Ovary (tissue), 9 donors: ENCODE data around the gene CUBN. TPM values are rescaled to one million over a fixed set of nuclear protein-coding genes. Genes with fewer than 3 reads are reported as not detected.

Experiments
- DNase-seq, 5 donors: peaks; one replicate each; pipeline ENCODE4 v3.0.0-alpha.2; 2019 to 2020
- H3K27ac ChIP-seq, 2 donors: fragments of 200-600 bp; one replicate each; pipeline versions ENCODE4 v1.5.1 to v1.8.0; 2019 to 2022
- H3K27me3 ChIP-seq: fragments of 200-600 bp; one replicate; pipeline ENCODE4 v1.8.0; 2022
- H3K36me3 ChIP-seq: fragments of 200-600 bp; sonication (generic); one replicate; pipeline ENCODE4 v1.5.1; 2019
- H3K4me1 ChIP-seq: one replicate; pipeline ENCODE4 v1.8.1; 2013; ENCODE audit warnings: mild to moderate bottlenecking, moderate library complexity; ENCODE audit not compliant: insufficient read depth
- H3K4me3 ChIP-seq: fragments of 200-600 bp; sonication (generic); one replicate; pipeline ENCODE4 v1.5.1; 2017
- H3K9me3 ChIP-seq, 2 donors: fragments of 200-600 bp in 1 of 2; sonication (generic) in 1 of 2; one replicate each; pipeline versions ENCODE4 v1.5.1 to v1.8.1; 2013 to 2019; ENCODE audit warnings: mild to moderate bottlenecking in 1 of 2, moderate library complexity in 1 of 2
- EP300 ChIP-seq: sonication (generic); formaldehyde crosslinking; IDR thresholded peaks from one replicate; pipeline ENCODE4 v1.6.1; 2017; ENCODE audit warnings: antibody characterized with exemption
- POLR2A ChIP-seq: fragments of 450-650 bp; IDR thresholded peaks from one replicate; pipeline ENCODE4 v1.6.1; 2017; ENCODE audit warnings: antibody characterized with exemption, mild to moderate bottlenecking, moderate library complexity
- WGBS, 3 donors: extraction: QIAGEN DNeasy Blood & Tissue Kit in 1 of 3; methylation state at CpG; one replicate each; pipeline versions ENCODE4 v1.1.5 to v1.1.7; 2013 to 2017; 5-methylcytosine and 5-hydroxymethylcytosine counted together
- intact Hi-C, 4 donors: fragments of 100-400 bp; cut with DNase I; formaldehyde crosslinking; loops; one replicate each; pipeline versions ENCODE4 v1.11.0 to v1.15.1; 2022 to 2023
- polyA plus RNA-seq, 2 donors: library from polyadenylated mRNA; stranded (reverse); fragments of 200-250 nt in 1 of 2; fragments of 350-450 nt in 1 of 2; fragmentation: Illumina TruSeq in 1 of 2; extraction: RNeasy Lipid Tissue Mini Kit (QIAGEN cat#74804) in 1 of 2; gene quantifications; one replicate each; pipeline ENCODE4 v1.2.3, GENCODE V29; 2013 to 2014
- total RNA-seq, 7 donors: library from RNA; depleted of rRNA in 2 of 7; stranded (reverse); fragments of >200 nt in 2 of 7; fragmentation: NEBNext Ultra II Directional in 3 of 7; extraction: Animal tissue kit (Norgen Biotek cat#: 25700) in 3 of 7; gene quantifications; one replicate each; pipeline versions ENCODE4 v1.1.0 to v1.2.4, GENCODE V29; 2016 to 2023
- TF ChIP-seq, protein P1 (sequence below), 3 donors: fragments of 450-650 bp in 2 of 3; fragments of 200-600 bp in 1 of 3; IDR thresholded peaks; one replicate each; pipeline versions ENCODE4 v1.5.1 to v1.8.0; 2016 to 2022; ENCODE audit warnings: antibody characterized with exemption in 3 of 3, mild to moderate bottlenecking in 1 of 3
- donor health status: DM: no; HTN: no; CAD: no; lungs with moderate emphysema.
- donor health status: DM: no; HTN: no; CAD: no.
- donor health status: Bipolar disorder and iron deficiency.
- donor health status: DM: yes; HTN: yes; CAD: no.
- donor health status: DM: no; HTN: no; CAD: no.
- donor health status: DM: yes; HTN: yes; CAD: no.

Gene CUBN
- total and polyA plus RNA-seq, 9 donors, result 1.9 to 5.8 (median 4.0) TPM

DNA sequence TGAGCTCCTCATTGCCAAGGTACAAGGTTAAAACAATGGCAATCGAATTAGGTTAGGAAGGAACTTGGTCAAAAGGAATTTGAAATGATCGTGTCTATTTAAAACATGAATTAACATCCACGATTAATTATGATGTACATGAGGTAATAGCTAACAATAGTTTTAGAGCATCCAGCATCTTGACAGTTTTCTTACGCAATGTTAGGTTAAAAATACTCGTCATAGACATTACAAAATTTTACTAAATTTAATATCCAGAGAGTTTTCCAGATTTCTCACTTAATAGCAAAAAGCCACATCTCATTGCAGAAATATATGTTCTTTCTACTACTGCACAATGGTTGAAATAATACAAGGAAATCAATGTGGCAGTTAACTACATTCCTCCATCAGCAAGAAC lies 22.6 kb downstream of the CUBN start:
- Histone ChIP-seq H3K4me3 (no peak overlapping the region), H3K9me3 (no peaks in the 10 kb centered on the region), H3K27ac (no peak overlapping the region), H3K27me3 (no peaks in the 10 kb centered on the region), H3K36me3 (no peaks in the 10 kb centered on the region), H3K4me1 (peaks cover 3% of the 10 kb centered on the region)
- 88 to 94% (median 91%) methylated on average over 5 of the region's 5 CpGs for WGBS, 3 donors
- no peak for DNase-seq
- intact Hi-C loops, result no loop called here
- no peak for TF ChIP-seq POLR2A
- no peak for TF ChIP-seq EP300
- TF ChIP-seq, protein P1, sequence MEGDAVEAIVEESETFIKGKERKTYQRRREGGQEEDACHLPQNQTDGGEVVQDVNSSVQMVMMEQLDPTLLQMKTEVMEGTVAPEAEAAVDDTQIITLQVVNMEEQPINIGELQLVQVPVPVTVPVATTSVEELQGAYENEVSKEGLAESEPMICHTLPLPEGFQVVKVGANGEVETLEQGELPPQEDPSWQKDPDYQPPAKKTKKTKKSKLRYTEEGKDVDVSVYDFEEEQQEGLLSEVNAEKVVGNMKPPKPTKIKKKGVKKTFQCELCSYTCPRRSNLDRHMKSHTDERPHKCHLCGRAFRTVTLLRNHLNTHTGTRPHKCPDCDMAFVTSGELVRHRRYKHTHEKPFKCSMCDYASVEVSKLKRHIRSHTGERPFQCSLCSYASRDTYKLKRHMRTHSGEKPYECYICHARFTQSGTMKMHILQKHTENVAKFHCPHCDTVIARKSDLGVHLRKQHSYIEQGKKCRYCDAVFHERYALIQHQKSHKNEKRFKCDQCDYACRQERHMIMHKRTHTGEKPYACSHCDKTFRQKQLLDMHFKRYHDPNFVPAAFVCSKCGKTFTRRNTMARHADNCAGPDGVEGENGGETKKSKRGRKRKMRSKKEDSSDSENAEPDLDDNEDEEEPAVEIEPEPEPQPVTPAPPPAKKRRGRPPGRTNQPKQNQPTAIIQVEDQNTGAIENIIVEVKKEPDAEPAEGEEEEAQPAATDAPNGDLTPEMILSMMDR (IDR thresholded peaks at IDR 0.05), result no peak

DNA sequence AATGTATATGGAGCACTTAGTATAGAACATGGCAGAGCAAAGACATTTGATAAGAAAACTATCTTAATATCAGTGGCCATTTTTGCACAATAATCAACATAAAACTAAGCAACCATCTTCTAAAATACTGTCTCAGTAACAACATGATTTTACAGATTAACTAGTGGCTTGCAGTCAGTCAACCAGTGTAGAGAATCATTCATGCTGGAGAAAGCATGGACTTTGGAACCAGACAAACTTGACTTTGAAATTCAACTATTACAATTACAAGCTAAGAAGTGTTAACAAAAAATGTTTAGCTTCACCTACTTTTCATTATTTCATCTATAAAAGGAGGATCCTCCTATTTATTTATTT lies 27.7 kb downstream of the CUBN start:
- Histone ChIP-seq H3K4me3 (no peak overlapping the region), H3K27ac (no peak overlapping the region), H3K9me3 (no peaks in the 10 kb centered on the region), H3K4me1 (no peaks in the 10 kb centered on the region), H3K27me3 (no peaks in the 10 kb centered on the region), H3K36me3 (no peaks in the 10 kb centered on the region)
- intact Hi-C loops, result loop anchor here in 1 of 4 donors (5.0 kb wide), 1 partner anchor 125 kb away; the partner anchor contains the start of gene VIM
- DNase-seq, result no peak
- TF ChIP-seq POLR2A (no peak), EP300 (no peak)
- TF ChIP-seq, protein P1 (IDR thresholded peaks at IDR 0.05), result no peak

DNA sequence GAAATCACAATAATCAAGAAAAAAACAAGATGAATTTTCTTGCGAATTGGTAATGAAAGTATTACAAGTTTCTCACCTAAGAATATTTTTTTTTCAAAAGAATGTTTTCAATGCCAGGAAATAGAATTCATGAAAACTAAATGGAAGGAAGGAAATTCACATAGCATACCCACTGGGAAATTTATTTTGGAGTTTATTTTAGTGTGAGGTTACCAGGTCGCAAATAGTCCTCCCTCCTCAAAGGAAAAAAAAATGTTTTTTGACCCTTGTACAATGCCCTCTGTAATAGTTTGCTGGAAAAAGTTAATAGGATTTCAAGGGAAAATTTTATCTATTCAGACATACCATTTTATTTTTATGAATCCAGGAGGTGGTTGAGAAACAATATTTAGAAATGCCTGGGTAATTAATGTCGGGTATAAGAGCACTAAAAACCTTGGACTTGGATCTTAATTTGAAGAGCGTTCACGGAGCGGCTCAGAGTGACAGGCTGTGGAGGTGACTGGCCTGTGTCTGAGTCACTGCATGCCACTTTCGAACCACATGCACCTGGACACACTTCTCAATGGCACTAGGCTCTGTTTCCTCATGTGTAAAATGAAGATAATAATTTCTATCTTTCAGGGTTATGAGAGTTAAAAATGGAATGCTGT lies 28.2 kb downstream of the CUBN start:
- Histone ChIP-seq H3K4me3 (no peak overlapping the region), H3K4me1 (no peaks in the 10 kb centered on the region), H3K27me3 (no peaks in the 10 kb centered on the region), H3K9me3 (no peaks in the 10 kb centered on the region), H3K36me3 (no peaks in the 10 kb centered on the region), H3K27ac (no peak overlapping the region)
- WGBS, 3 donors, result 70 to 74% (median 72%) methylated on average over 7 of the region's 7 CpGs
- DNase-seq, result no peak
- TF ChIP-seq EP300, result no peak
- no peak for TF ChIP-seq POLR2A
- TF ChIP-seq, protein P1 (IDR thresholded peaks at IDR 0.05), result no peak
- intact Hi-C loops, result loop anchor here in 1 of 4 donors (5.0 kb wide), 1 partner anchor 126 kb away; the partner anchor contains the start of gene VIM

DNA sequence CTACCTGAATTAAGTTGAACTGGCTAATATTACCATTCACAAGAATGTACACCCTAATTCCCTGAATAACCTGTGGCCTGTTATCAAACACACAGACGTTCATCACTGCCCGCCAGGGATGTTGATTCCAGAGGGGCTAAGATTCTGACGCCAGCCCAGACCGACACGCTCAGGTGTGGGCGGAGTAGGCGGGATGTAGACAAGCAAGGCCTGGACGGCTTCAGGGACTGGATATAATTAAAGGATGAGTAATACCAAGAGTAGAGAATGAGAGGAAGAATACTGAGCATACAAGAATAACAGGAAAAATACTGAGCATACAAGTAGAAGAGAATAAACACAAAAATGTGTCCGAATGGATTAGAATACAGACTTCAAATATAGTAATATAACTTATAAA lies 29.0 kb downstream of the CUBN start:
- Histone ChIP-seq H3K36me3 (no peaks in the 10 kb centered on the region), H3K27ac (no peak overlapping the region), H3K27me3 (no peaks in the 10 kb centered on the region), H3K4me3 (no peak overlapping the region), H3K4me1 (no peaks in the 10 kb centered on the region), H3K9me3 (no peaks in the 10 kb centered on the region)
- TF ChIP-seq, protein P1 (IDR thresholded peaks at IDR 0.05), result no peak
- TF ChIP-seq EP300 (no peak), POLR2A (no peak)
- 85 to 90% (median 87%) methylated on average over 9 of the region's 9 CpGs for WGBS, 3 donors
- no peak for DNase-seq
- intact Hi-C loops, result loop anchor here in 1 of 4 donors (5.0 kb wide), 1 partner anchor 127 kb away; the partner anchor contains the start of gene VIM
